NCI-H187 (cell line): ENCODE results near the gene FAM210A.

Experiments used
- DNase-seq, 2 experiments: peaks; one replicate each; lab custom pipeline; 2025; lab: John Stamatoyannopoulos, UW

The FAM210A gene

DNA sequence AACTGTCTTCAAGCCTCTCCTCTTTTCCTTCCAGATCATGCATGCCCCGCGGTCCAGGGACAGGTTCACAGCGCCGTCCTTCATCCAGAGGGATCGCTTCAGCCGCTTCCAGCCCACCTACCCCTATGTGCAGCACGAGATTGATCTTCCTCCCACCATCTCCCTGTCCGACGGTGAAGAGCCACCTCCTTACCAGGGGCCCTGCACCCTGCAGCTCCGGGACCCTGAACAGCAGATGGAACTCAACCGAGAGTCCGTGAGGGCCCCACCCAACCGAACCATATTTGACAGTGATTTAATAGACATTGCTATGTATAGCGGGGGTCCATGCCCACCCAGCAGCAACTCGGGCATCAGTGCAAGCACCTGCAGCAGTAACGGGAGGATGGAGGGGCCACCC is 81.3 kb downstream of the FAM210A start:
- no peak for DNase-seq

DNA sequence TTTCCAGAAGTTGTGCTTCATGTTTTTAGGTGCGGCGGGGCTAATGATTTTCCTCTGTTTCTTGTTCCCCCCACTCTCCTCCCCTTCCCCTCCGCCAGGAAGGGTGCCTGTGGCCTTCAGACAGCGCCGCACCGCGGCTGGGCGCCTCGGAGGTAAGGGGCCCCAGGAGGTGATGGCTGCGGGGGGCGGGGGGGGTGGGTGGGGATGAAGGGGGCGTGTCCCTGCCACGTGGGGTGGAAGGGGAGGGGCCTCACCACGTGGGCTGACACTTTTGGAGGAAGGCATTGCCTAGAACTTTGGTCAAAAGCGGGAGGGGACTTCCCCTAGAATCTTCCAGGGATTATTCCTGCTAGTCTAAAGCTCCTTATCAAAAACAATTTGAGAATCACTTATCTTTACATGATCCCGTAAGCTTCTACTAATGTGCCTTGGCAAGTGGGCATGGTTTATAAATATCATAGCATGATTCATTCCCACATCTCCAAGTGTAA is 83.1 kb downstream of the FAM210A start:
- DNase-seq: no peak

DNA sequence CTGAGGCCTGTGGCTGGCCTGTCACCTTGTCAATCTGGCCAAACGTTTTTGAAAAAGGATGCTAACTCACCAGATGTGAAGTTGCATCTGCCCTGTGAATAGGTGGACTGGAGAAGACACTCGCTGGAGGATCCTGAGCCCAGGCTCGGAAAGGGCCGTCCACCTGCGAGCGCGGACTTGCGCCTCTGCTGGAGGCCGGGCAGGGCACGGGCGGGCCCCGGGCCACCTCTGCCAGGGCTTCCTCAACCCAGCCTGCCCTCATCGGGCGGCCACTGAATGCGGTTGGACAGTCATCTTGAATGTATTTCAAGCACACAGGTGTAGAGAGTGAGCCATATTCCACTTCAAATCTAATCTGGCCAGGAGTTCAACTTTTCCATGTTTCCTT is 83.9 kb downstream of the FAM210A start:
- DNase-seq: no peak

DNA sequence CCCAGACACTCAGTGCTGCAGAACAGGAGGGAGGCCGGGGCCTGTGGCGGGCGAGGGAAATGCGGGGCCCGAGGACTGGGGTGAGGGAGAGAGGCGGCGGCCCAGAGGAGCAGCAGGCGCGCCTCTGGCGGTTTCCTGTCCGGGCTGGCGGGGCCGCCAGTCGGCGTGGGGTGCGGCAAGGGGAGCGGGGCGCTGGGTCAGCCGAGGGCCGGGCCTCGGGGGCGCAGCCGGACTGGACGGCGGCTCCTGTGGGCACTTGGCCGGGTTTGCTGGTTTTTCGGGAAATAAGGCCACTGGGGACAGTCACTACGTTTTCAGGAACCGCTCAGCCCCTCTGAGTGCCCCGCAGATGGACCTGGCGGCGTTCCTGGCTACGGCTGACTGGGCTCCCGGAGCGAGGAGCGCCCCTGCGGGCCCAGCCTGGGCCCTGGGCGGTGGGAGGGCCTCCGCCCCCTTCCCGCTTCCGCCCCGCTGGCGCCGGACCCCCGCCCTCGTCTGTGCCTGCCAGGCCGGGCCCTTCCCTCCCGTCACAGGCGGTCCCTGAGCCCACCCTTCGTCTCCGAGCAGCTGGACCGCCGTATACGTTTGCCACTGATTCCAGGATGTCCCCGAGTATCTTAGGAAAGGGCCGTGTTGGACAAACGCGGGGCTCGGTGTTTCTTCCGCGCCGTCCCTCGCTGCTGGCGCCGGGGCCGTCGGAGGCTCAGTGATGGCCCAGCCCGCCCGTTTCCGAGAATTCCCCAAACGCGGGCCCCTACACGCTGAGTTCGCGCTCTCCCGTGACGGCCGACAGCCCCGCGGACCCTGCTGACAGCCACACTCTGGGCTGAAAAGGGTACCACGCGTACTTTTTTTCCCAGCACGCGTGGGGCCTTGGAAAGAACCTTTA is 84.6 kb downstream of the FAM210A start:
- DNase-seq: no peak

DNA sequence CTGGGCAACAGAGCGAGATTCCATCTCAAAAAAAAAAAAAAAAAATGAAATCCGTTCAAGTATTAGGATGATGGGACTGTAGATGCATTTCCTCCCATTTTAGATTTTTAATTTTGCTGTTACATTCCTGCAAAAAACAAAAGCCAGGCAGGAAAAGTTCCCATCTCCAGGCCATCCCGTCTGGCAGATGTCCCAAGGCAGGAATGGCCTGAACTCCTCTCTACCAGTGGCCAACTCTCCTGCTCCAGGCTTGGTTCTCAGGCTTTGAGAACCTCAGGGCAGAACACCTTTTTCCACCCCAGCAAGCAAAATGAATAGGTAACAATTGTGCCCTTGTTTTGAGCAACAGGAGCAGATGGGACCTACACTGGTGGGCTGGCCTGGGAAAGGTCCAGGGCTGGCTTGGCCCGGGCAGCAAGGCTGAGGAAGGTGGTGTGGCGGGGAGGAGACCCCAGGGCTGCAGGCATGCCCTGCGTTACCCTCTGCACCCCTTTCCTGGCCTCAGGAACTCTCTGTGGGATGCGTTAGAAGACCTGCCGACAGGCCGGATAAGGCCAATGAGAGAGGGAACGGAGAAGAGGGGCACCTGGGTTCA is 86.0 kb downstream of the FAM210A start:
- no peak for DNase-seq

DNA sequence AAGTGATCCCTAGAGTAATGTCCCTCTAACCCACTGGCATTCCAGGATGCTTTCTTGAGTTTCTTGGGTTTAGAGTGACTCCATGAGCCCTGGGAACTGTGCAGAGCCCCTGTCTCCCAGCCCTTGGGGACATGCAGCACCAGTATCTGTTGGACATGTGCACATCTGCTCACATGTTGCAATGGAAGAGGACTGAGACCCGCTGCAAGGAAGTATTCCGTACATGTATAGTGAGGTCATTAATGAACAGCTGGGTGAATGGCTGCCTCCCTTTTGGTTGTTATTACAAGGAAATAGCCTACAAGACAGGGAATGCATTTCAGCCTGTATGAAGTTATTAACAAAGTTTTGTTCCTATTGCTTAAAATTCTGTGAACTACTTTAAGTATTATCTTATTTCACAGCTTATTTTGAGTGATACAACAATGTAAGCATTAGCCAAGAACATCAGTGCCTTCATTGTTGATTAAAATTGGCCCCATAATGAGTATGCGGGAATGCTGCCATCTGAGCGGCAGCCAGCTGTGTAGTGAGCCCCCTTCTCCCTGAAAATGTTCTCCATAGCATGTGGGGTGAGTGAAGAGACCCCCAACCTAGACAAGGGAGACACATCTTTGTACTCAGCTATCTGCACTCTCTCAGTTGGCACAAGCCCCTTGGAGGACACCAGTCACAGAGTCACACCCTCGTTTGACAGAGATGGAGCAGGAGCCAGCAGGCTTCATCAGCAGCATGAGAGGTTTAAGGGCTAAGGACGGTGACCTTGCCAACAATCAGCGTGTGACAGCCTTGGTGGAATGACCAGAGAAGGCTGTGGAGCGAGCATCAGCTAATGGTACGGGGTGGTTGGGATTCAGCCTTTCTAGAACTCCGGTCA is 87.4 kb downstream of the FAM210A start:
- DNase-seq: no peak

- no peak for DNase-seq
Measured at GRCh38 chr18:13635046-13635445, 91.3 kb downstream of the FAM210A start.

DNA sequence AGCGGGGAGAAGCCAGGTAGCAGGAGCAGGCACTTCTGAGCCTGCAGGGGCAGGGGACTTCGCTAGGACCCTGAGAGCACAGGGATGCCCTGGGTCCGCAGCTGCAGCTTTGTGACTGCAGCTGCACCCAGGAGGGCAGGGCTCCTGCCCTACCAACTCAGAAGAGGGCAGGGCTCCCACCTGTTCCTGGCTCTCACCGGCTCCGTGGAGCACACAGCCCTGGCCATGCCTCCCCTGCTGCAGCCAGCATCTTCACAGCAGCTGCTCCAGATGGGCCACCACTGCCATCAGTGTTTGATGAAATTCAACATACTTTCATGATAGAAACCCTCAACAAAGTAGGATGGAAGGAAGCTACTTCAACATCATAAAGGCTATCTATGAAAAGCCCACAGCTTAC is 92.7 kb downstream of the FAM210A start:
- DNase-seq: no peak

GRCh38 chr18:13630716-13631268 is 95.6 kb downstream of the FAM210A start:
- DNase-seq: no peak

DNA sequence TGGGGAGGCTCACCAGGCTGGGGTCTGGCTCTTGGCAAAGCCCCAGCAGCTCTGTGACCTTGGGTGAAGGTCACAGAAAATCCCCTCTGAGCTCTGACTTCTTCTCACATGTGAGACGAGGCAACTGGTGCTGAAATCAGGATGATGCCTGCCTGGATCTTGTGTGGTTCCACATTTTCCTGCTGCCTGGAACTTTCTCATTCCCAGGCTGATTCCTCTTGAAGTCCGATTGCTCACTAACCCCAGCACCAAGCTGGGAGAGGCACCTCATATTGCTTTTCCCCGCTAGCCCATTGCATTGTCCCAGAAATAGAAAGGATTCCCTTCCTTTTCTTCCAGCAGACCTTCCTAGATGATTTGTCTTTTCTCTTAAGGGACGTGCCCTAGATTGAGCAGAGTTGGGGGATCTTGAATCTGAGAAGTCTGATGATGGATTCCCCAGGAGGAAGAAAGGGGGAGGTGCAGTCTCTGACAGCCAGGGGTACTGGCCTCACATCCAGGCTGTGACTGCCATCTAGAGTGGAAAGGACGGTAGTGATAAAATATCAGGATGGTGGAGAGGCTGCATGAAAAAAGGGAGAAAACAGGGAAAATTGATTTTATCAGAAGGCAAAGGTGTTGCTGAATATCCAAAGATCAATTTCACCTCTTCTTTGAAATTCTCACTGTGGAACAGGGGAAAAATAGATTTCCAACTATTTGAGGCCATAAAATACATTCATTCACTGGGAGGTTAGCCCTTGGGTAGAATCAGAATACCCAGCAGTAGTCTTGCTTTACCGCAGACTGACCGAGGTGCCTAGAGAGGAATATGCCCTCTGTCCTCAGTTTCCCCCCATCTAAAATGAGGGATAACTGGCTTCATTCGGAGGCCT is 96.3 kb downstream of the FAM210A start:
- DNase-seq: peak in 1 of 2 experiments; percentile 19

GRCh38 chr18:13628211-13628610 is 98.1 kb downstream of the FAM210A start:
- DNase-seq: no peak

DNA sequence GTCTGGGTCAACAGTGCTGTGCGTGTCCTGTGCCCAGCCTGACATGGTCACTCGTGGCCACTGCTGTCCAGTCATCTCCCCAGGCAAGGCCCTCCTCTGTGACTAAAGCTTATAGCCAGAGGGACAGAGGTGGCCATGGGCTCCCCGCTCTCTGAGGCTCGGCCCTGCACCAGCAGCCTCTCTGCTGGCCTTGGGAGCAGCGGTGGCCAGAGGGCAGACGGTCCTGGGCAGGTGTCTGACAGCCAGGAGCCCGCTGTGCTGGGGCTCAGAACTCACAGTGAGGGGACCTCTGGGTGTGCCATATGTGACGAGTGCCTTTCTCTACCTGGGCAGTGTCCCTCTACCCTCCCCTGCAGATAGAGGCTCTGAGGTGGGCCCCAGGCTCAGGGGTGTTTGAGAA is 98.7 kb downstream of the FAM210A start:
- DNase-seq: no peak

- no peak for DNase-seq
Measured at GRCh38 chr18:13626544-13626908, 99.8 kb downstream of the FAM210A start.

DNA sequence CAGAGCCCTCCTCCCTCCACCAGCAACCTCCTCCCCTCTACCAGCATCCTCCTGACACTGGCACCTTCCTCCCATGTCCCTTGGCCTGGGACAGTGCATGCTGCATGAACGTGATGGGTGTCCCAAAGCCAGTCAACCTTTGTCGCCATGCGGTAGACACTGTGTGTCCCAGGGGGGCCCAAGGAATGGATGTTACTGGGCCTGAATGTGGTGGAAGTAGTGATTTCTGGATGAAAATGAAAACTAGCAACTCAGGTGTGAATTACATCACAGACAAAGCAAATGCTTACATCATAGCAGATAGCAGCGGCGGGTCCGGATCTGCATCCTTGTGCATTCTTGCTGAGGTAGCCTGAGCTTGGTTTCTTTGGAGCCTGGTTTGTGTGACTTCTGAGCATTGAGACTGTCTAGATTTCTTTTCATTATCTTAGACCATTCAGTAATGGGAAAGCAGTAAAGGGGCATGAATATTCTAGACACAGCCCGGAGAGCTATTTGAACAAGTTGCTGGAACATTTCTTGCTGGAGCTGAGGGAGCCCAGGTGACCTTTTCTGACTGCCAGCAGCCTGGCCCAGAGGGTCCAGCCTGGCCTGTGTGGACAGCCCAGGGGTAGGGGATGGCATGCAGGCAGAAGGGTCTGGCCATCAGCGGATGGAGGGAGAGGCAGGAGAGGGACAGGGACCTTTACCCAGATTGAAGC is 100.4 kb downstream of the FAM210A start:
- no peak for DNase-seq

- no peak for DNase-seq
Measured at GRCh38 chr18:13625355-13625754, 101.0 kb downstream of the FAM210A start.

DNA sequence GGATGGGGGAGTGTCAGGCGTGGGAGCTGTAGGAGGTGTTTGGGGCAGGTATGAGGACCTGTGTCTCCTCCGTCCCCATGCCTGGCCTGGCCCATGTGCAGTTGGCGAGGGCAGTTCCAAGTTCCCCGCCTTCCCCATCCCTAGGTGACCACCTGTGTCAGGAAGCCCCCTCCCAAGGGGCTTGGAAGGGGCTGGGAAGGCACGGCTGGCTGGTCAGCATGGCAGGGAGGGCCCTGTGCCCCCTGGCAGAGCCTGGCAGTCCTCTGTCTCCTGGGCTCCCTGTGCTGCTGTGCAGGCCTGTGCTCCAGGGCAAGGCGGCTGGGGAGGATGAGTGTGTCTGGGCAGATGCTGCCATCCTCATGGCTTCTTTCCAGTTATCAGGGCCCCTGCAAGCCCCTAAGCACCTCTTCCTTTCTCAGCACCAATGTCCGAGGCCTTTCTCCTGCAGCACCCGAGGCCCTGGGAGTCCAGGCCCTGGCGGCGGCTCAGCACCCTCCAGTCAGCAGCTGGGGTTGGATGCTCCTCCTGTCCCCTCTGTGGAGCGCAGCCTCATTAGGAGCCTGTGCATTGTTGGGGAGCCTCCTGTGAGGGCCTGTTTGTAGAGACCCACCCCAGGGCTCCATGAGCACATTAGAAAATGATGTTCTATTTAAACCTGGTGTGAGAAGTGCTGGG is 101.7 kb downstream of the FAM210A start:
- DNase-seq: no peak

DNA sequence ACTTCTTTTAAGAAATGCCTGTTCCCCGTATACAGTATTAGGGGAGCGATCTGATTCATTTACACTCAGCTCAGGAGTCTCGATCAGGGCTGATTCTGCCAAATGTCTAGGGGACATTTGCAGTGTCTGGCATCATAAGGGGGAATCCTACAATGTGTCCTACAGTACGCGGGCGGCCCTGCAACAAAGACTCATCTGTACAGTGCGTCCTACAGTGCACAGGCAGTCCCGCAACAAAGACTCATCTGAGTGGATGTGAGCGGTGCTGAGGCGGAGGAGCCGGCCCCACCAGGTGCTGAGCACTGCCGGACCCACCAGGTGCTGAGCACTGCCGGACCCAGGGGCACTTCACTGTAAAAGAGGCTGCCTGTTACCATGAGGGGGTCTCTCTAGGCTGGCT is 102.5 kb downstream of the FAM210A start:
- no peak for DNase-seq

GRCh38 chr18:13623348-13623747 is 103.0 kb downstream of the FAM210A start:
- DNase-seq: no peak

DNA sequence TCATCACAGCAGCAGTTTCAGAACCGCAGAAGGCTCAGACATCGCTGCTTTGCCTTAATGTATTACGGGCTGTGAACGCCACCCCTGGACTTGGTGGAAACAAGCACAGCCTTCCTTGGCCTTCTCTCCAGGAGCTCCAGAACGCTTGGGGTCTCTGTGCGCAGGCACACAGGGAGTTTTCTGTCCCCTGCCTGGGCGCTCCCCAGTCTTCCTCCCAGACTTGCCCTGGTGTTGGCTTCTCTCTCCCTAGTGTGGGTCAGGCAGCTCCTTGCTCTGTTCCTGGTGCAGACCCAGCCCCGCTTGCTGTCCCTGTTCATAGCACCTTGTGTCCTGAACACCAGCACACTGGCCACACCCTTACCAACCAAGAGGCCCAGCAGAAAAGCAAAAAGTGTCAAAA is 103.6 kb downstream of the FAM210A start:
- no peak for DNase-seq
